ENCODE results near the gene DNAH6.
"Not testable (repeated sequence)": the region's sequence is repeated elsewhere in the genome, so short reads cannot be mapped to it uniquely, and the experiment has no call there.

Gene DNAH6

GRCh38 chr2:84516234-84516986, at the start of gene DNAH6:
DNAH6 (plus strand) TSS chr2:84516498; CDS start chr2:84517827, 1,329 bp downstream.
- peak; percentile 94 for DNase-seq

- no peak for DNase-seq
These were observed 48.9 kb upstream of the DNAH6 start for GRCh38 chr2:84467389-84467788.

GRCh38 chr2:84472423-84472822, 43.9 kb upstream of the DNAH6 start:
- not testable (repeated sequence) for DNase-seq

- no peak for DNase-seq
These were observed 43.3 kb upstream of the DNAH6 start for GRCh38 chr2:84472856-84473565.

GRCh38 chr2:84474176-84474575, 42.1 kb upstream of the DNAH6 start:
- DNase-seq = no peak

- DNase-seq = no peak
These were observed 38.4 kb upstream of the DNAH6 start for GRCh38 chr2:84477886-84478285.

GRCh38 chr2:84478867-84479266, 37.4 kb upstream of the DNAH6 start:
- no peak for DNase-seq

- no peak for DNase-seq
These were observed 34.6 kb upstream of the DNAH6 start for GRCh38 chr2:84481702-84482101.

GRCh38 chr2:84482603-84483002, 33.7 kb upstream of the DNAH6 start:
- no peak for DNase-seq

- no peak for DNase-seq
These were observed 33.0 kb upstream of the DNAH6 start for GRCh38 chr2:84483320-84483719.

GRCh38 chr2:84486441-84487115, 29.7 kb upstream of the DNAH6 start:
- DNase-seq = peak; percentile 76

GRCh38 chr2:84487298-84487996, 28.9 kb upstream of the DNAH6 start:
- DNase-seq = no peak

GRCh38 chr2:84491256-84491655, 25.0 kb upstream of the DNAH6 start:
- no peak for DNase-seq

GRCh38 chr2:84491741-84492140, 24.6 kb upstream of the DNAH6 start:
- DNase-seq = no peak

- no peak for DNase-seq
These were observed 23.7 kb upstream of the DNAH6 start for GRCh38 chr2:84492571-84492970.

- no peak for DNase-seq
These were observed 22.8 kb upstream of the DNAH6 start for GRCh38 chr2:84493514-84493913.

- no peak for DNase-seq
These were observed 22.2 kb upstream of the DNAH6 start for GRCh38 chr2:84494070-84494469.

GRCh38 chr2:84495539-84496146, 20.7 kb upstream of the DNAH6 start:
- peak; percentile 53 for DNase-seq

GRCh38 chr2:84496386-84496785, 19.9 kb upstream of the DNAH6 start:
- DNase-seq = no peak

GRCh38 chr2:84497285-84497684, 19.0 kb upstream of the DNAH6 start:
- DNase-seq = no peak

GRCh38 chr2:84498150-84498799, 18.0 kb upstream of the DNAH6 start:
- no peak for DNase-seq

GRCh38 chr2:84511024-84511423, 5.3 kb upstream of the DNAH6 start:
- DNase-seq = not testable (repeated sequence)
